ENCODE results near the gene C11orf65.
"Not testable (repeated sequence)": the region's sequence is repeated elsewhere in the genome, so short reads cannot be mapped to it uniquely, and the experiment has no call there.

Gene C11orf65

GRCh38 chr11:108402241-108402640 is 65.1 kb downstream of the C11orf65 start:
- no peak overlapping the region for H3K9ac ChIP-seq (ENCODE audit: low read length)
- H3K4me1 ChIP-seq (ENCODE audit: insufficient read depth, low read length): no peaks in the 10 kb centered on the region
- H3K27me3 ChIP-seq (ENCODE audit: control insufficient read depth in 1 of 2, insufficient read depth in 2 of 2, low read length in 2 of 2): no peaks in the 10 kb centered on the region
- no peaks in the 10 kb centered on the region for H3K9me3 ChIP-seq (ENCODE audit: low read length)
- H3K27ac ChIP-seq (ENCODE audit: low read depth, low read length): no peak overlapping the region
- no peak overlapping the region for H3K4me3 ChIP-seq (ENCODE audit: low read depth in 1 of 2, low read length in 2 of 2)
- no peaks in the 10 kb centered on the region for H3K36me3 ChIP-seq (ENCODE audit: insufficient read depth, low read length)

- H3K4me1 ChIP-seq (ENCODE audit: insufficient read depth, low read length): no peaks in the 10 kb centered on the region
- no peaks in the 10 kb centered on the region for H3K36me3 ChIP-seq (ENCODE audit: insufficient read depth, low read length)
- H3K4me3 ChIP-seq (ENCODE audit: low read depth in 1 of 2, low read length in 2 of 2): no peak overlapping the region
- no peak overlapping the region for H3K9ac ChIP-seq (ENCODE audit: low read length)
- H3K27me3 ChIP-seq (ENCODE audit: control insufficient read depth in 1 of 2, insufficient read depth in 2 of 2, low read length in 2 of 2): no peaks in the 10 kb centered on the region
- H3K27ac ChIP-seq (ENCODE audit: low read depth, low read length): no peak overlapping the region
- H3K9me3 ChIP-seq (ENCODE audit: low read length): no peaks in the 10 kb centered on the region
These were observed 68.9 kb downstream of the C11orf65 start for GRCh38 chr11:108398439-108398838.

GRCh38 chr11:108396672-108397071 is 70.7 kb downstream of the C11orf65 start:
- not testable (repeated sequence) for H3K27ac ChIP-seq (ENCODE audit: low read depth, low read length); H3K27me3 ChIP-seq (ENCODE audit: control insufficient read depth in 1 of 2, insufficient read depth in 2 of 2, low read length in 2 of 2); H3K9me3 ChIP-seq (ENCODE audit: low read length); H3K36me3 ChIP-seq (ENCODE audit: insufficient read depth, low read length); H3K9ac ChIP-seq (ENCODE audit: low read length); H3K4me1 ChIP-seq (ENCODE audit: insufficient read depth, low read length); H3K4me3 ChIP-seq (ENCODE audit: low read depth in 1 of 2, low read length in 2 of 2)

GRCh38 chr11:108394744-108395284 is 72.5 kb downstream of the C11orf65 start:
- no peaks in the 10 kb centered on the region for H3K9me3 ChIP-seq (ENCODE audit: low read length)
- no peak overlapping the region for H3K4me3 ChIP-seq (ENCODE audit: low read depth in 1 of 2, low read length in 2 of 2)
- no peaks in the 10 kb centered on the region for H3K27me3 ChIP-seq (ENCODE audit: control insufficient read depth in 1 of 2, insufficient read depth in 2 of 2, low read length in 2 of 2)
- H3K27ac ChIP-seq (ENCODE audit: low read depth, low read length): no peak overlapping the region
- H3K36me3 ChIP-seq (ENCODE audit: insufficient read depth, low read length): no peaks in the 10 kb centered on the region
- no peak overlapping the region for H3K9ac ChIP-seq (ENCODE audit: low read length)
- no peaks in the 10 kb centered on the region for H3K4me1 ChIP-seq (ENCODE audit: insufficient read depth, low read length)

- H3K9ac ChIP-seq (ENCODE audit: low read length): no peak overlapping the region
- H3K4me1 ChIP-seq (ENCODE audit: insufficient read depth, low read length): no peaks in the 10 kb centered on the region
- no peaks in the 10 kb centered on the region for H3K27me3 ChIP-seq (ENCODE audit: control insufficient read depth in 1 of 2, insufficient read depth in 2 of 2, low read length in 2 of 2)
- H3K9me3 ChIP-seq (ENCODE audit: low read length): no peaks in the 10 kb centered on the region
- H3K36me3 ChIP-seq (ENCODE audit: insufficient read depth, low read length): no peaks in the 10 kb centered on the region
- no peak overlapping the region for H3K4me3 ChIP-seq (ENCODE audit: low read depth in 1 of 2, low read length in 2 of 2)
- H3K27ac ChIP-seq (ENCODE audit: low read depth, low read length): no peak overlapping the region
These were observed 74.3 kb downstream of the C11orf65 start for GRCh38 chr11:108393046-108393445.

- Histone ChIP-seq H3K4me3 (ENCODE audit: low read depth in 1 of 2, low read length in 2 of 2) (no peak overlapping the region), H3K9me3 (ENCODE audit: low read length) (no peaks in the 10 kb centered on the region), H3K27me3 (ENCODE audit: control insufficient read depth in 1 of 2, insufficient read depth in 2 of 2, low read length in 2 of 2) (no peaks in the 10 kb centered on the region), H3K9ac (ENCODE audit: low read length) (no peak overlapping the region), H3K36me3 (ENCODE audit: insufficient read depth, low read length) (no peaks in the 10 kb centered on the region), H3K4me1 (ENCODE audit: insufficient read depth, low read length) (no peaks in the 10 kb centered on the region), H3K27ac (ENCODE audit: low read depth, low read length) (no peak overlapping the region)
These were observed 75.0 kb downstream of the C11orf65 start for GRCh38 chr11:108392353-108392752.

- H3K9me3 ChIP-seq (ENCODE audit: low read length): no peaks in the 10 kb centered on the region
- no peak overlapping the region for H3K27ac ChIP-seq (ENCODE audit: low read depth, low read length)
- H3K4me1 ChIP-seq (ENCODE audit: insufficient read depth, low read length): no peaks in the 10 kb centered on the region
- H3K27me3 ChIP-seq (ENCODE audit: control insufficient read depth in 1 of 2, insufficient read depth in 2 of 2, low read length in 2 of 2): no peaks in the 10 kb centered on the region
- H3K9ac ChIP-seq (ENCODE audit: low read length): no peak overlapping the region
- no peak overlapping the region for H3K4me3 ChIP-seq (ENCODE audit: low read depth in 1 of 2, low read length in 2 of 2)
- H3K36me3 ChIP-seq (ENCODE audit: insufficient read depth, low read length): no peaks in the 10 kb centered on the region
These were observed 78.8 kb downstream of the C11orf65 start for GRCh38 chr11:108388576-108388975.

GRCh38 chr11:108373505-108373904 is 93.8 kb downstream of the C11orf65 start:
- H3K27ac ChIP-seq (ENCODE audit: low read depth, low read length); H3K4me1 ChIP-seq (ENCODE audit: insufficient read depth, low read length); H3K9me3 ChIP-seq (ENCODE audit: low read length); H3K27me3 ChIP-seq (ENCODE audit: control insufficient read depth in 1 of 2, insufficient read depth in 2 of 2, low read length in 2 of 2); H3K4me3 ChIP-seq (ENCODE audit: low read depth in 1 of 2, low read length in 2 of 2); H3K9ac ChIP-seq (ENCODE audit: low read length); H3K36me3 ChIP-seq (ENCODE audit: insufficient read depth, low read length): not testable (repeated sequence)

GRCh38 chr11:108370990-108371389 is 96.3 kb downstream of the C11orf65 start:
- Histone ChIP-seq H3K27ac (ENCODE audit: low read depth, low read length) (no peak overlapping the region), H3K36me3 (ENCODE audit: insufficient read depth, low read length) (no peaks in the 10 kb centered on the region), H3K4me1 (ENCODE audit: insufficient read depth, low read length) (no peaks in the 10 kb centered on the region), H3K4me3 (ENCODE audit: low read depth in 1 of 2, low read length in 2 of 2) (no peak overlapping the region), H3K9ac (ENCODE audit: low read length) (no peak overlapping the region), H3K9me3 (ENCODE audit: low read length) (no peaks in the 10 kb centered on the region), H3K27me3 (ENCODE audit: control insufficient read depth in 1 of 2, insufficient read depth in 2 of 2, low read length in 2 of 2) (no peaks in the 10 kb centered on the region)

GRCh38 chr11:108370315-108370714 is 97.0 kb downstream of the C11orf65 start:
- no peak overlapping the region for H3K4me3 ChIP-seq (ENCODE audit: low read depth in 1 of 2, low read length in 2 of 2)
- H3K4me1 ChIP-seq (ENCODE audit: insufficient read depth, low read length): no peaks in the 10 kb centered on the region
- no peak overlapping the region for H3K27ac ChIP-seq (ENCODE audit: low read depth, low read length)
- H3K27me3 ChIP-seq (ENCODE audit: control insufficient read depth in 1 of 2, insufficient read depth in 2 of 2, low read length in 2 of 2): no peaks in the 10 kb centered on the region
- H3K9me3 ChIP-seq (ENCODE audit: low read length): no peaks in the 10 kb centered on the region
- H3K36me3 ChIP-seq (ENCODE audit: insufficient read depth, low read length): no peaks in the 10 kb centered on the region
- no peak overlapping the region for H3K9ac ChIP-seq (ENCODE audit: low read length)

- Histone ChIP-seq H3K4me1 (ENCODE audit: insufficient read depth, low read length) (no peaks in the 10 kb centered on the region), H3K36me3 (ENCODE audit: insufficient read depth, low read length) (peaks cover 11% of the 10 kb centered on the region), H3K27ac (ENCODE audit: low read depth, low read length) (no peak overlapping the region), H3K9ac (ENCODE audit: low read length) (no peak overlapping the region), H3K4me3 (ENCODE audit: low read depth in 1 of 2, low read length in 2 of 2) (no peak overlapping the region), H3K9me3 (ENCODE audit: low read length) (no peaks in the 10 kb centered on the region), H3K27me3 (ENCODE audit: control insufficient read depth in 1 of 2, insufficient read depth in 2 of 2, low read length in 2 of 2) (no peaks in the 10 kb centered on the region)
These were observed 98.3 kb downstream of the C11orf65 start for GRCh38 chr11:108369064-108369463.

GRCh38 chr11:108368134-108368533 is 99.2 kb downstream of the C11orf65 start:
- peaks cover 12% of the 10 kb centered on the region for H3K36me3 ChIP-seq (ENCODE audit: insufficient read depth, low read length)
- no peaks in the 10 kb centered on the region for H3K9me3 ChIP-seq (ENCODE audit: low read length)
- no peaks in the 10 kb centered on the region for H3K4me1 ChIP-seq (ENCODE audit: insufficient read depth, low read length)
- no peak overlapping the region for H3K4me3 ChIP-seq (ENCODE audit: low read depth in 1 of 2, low read length in 2 of 2)
- no peak overlapping the region for H3K9ac ChIP-seq (ENCODE audit: low read length)
- no peaks in the 10 kb centered on the region for H3K27me3 ChIP-seq (ENCODE audit: control insufficient read depth in 1 of 2, insufficient read depth in 2 of 2, low read length in 2 of 2)
- no peak overlapping the region for H3K27ac ChIP-seq (ENCODE audit: low read depth, low read length)
